HG03097 (cell line): ENCODE measurements around the gene UST.
A peak's percentile ranks its signal among the peaks of the same experiment; 100 is the strongest.
"Not testable (repeated sequence)": the region's sequence is repeated elsewhere in the genome, so short reads cannot be mapped to it uniquely, and the experiment has no call there.

ENCODE experiments used
- ATAC-seq: cut with Tn5 transposase; IDR thresholded peaks from one replicate; pipeline ENCODE4 v1.9.1; 2021; ENCODE audit not compliant: unreplicated experiment, low FRiP score

Gene UST

DNA sequence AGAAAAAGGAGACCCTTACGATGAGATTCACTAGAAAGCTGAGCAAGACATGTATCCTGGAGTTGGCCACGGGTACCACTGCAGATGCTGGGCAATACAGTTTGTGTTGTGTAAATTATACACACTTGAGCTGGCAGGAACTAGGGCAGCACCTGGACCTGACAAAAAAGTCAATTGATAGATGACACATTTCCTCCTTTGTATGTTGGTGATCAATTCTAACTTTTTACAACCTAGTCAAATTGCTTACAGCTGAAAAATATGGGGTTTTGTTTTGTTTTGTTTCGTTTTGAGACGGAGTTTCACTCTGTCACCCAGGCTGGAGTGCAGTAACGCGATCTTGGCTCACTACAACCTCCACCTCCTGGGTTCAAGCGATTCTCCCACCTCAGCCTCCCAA is 108.9 kb downstream of the UST start:
- ATAC-seq = no peak

DNA sequence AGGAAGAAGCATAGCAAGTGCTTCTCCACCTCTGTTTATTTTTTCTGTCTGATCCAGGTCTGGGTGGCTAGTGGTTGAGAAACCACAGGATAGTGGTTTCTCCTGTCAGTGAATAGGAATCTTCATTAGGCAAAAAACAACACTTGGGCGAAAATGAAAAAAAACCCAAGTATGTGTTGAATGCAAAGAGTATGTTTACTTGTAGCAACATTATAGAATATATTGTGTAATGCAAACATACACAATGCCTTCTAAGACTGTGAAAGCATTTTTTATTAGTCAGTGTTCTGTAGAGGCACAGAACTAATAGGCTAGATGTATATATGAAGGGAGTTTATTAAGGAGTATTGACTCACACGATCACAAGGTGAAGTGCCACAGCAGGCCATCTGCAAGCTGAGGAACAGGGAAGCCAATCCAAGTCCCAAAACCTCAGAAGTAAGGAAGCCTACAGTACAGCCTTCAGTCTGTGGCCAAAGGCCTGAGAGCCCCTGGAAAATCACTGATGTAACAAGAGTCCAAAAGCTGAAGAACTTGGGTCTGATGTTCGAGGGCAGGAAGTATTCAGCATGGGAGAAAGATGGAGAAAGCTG is 111.1 kb downstream of the UST start:
- ATAC-seq = no peak

DNA sequence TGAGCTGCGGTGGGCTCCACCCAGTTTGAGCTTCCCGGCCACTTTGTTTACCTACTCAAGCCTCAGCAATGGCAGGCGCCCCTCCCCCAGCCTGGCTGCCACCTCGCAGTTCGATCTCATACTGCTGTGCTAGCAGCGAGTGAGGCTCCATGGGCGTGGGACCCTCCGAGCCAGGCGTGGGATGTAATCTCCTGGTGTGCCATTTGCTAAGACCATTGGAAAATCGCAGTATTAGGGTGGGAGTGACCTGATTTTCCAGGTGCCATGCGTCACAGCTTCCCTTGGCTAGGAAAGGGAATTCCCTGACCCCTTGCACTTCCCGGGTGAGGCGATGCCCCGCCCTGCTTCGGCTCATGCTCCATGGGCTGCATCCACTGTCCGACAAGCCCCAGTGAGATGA is 117.3 kb downstream of the UST start:
- ATAC-seq = not testable (repeated sequence)

DNA sequence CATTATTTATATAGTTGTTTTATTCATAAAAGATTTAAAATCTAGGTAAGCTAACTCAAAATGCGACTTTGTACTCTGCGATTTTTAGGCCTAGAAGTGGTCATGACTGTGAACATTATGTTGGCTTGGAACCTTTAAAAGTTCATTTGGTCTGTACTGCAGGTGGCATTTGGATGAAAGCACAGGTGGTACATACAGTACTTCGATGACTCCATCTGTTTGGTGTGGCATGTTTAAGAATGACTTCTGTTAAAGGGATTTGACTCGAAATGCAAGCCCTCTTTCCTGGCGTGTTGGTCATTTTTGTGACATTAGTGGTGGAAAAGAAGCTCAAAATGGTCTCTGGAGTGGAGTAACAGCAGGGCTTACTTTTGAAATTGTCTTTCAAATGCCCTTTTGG is 118.1 kb downstream of the UST start:
- ATAC-seq = no peak

DNA sequence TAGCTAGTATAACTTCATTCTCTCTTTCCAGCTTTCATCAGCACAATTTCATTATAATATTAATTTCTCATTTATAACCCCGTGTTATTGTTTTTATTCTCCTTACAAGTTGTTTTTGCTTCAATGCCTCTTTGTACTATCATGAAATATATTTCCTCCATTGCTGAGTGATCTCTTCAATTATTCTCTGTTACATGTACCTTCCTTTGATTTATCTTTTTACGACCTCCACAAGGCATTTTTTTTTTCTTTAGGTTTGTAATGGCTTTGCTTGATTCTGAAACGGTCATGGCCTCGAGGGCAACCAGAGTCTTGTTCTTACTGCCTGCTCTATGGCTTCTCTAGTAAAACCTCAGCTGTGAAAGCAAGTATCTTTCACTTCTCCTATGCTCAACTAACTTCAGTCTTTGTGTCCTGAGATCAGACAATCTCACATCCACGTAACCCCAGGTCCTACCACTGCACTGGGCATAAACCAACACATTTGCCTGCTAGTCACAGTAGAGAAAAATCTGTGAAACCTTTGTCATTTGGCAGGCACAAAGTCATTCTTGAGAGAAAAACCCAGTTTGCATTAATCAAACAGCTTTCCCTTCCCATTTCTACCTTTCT is 119.9 kb downstream of the UST start:
- ATAC-seq = peak; percentile 92

DNA sequence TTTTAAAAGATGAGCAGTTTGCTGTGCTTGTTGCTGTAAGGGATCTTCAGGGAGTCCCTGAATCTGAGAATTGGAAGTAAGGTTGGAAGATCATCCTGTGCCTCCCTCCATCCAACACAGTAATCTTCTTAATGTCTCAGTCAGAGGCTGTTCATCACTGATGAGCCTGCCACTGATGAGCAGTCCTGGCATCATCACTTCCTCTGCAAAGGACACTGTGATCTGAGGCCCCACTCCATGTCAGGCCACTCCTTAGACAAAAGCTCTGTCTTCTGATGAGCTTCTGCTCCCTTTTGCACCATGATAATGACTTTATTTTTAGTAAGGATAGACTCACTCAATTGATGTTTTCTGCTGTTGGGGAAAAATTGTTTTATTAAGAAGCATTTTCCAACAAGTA is 121.0 kb downstream of the UST start:
- ATAC-seq = no peak

DNA sequence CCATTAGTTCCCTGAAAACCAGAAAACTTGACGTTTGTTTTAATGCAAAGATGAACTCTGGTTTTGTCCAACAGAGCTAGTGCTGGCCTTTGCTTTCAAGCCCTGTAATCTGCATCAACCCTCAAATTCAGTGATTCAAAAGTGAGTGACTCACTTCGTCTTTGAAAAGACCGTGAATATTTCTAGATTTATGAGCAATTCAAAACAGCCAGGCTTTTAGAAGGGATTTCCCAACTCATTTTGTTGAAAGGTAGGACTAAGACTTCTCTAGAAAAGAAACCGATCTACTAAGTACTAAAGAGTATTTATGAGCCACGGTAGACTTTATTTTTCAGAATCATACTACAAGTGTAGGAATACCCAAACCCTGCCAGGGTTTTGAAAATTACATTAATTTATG is 121.5 kb downstream of the UST start:
- no peak for ATAC-seq

DNA sequence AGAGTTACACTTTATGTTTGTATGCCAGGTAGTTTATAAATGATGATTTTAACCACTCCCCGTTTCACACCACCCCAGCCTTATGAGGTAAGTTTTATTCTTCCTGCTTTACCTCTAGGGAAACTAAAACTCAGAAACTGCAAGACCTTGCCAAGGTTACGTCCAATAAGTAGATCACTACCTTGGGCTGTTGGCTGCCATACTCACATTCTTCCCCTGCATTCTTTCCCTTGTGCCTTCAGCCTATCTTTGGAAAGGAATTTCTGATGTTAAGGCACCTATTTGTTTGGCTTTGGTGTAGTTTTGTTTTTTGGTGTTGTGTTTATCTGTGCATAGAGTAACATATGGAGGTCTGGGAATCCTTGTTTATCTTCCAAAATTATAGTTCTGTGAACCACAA is 122.1 kb downstream of the UST start:
- ATAC-seq = no peak

DNA sequence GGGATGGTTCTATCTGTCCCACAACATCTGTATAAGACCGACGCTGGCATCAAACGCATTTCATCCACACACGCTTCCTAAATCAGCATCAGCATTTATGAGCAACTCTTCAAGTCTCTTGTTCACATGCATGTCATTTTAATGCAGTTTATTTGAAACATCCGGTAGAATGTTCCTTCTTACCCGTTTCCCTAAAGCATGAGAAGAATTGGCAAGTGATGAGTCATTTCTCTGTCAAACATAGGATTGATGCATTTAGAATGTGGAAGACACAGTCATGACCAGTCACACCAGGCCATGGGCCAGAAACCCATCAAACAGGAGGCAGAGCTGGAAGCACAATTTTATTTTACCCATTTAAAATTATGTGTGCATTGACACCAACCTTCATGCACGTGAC is 122.8 kb downstream of the UST start:
- no peak for ATAC-seq

DNA sequence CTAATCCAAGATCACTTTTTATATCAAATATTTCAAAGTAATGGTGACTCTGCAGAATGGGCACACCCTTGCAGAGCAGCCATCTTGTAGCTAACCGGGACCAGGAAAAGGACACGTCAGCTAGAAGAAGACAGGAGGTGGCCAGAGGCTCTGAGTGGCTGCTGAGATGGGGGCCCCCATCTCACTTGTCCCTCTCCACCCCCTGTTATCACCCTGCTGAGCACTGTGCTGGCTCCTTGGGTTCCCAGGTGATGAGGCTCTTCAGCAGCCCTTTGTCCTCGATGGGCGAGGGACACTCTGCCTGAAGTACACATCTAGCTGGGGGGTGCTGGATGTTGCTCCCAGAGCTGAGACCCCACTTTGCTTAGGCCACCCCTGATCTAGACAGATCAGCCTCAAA is 126.3 kb downstream of the UST start:
- ATAC-seq = no peak

DNA sequence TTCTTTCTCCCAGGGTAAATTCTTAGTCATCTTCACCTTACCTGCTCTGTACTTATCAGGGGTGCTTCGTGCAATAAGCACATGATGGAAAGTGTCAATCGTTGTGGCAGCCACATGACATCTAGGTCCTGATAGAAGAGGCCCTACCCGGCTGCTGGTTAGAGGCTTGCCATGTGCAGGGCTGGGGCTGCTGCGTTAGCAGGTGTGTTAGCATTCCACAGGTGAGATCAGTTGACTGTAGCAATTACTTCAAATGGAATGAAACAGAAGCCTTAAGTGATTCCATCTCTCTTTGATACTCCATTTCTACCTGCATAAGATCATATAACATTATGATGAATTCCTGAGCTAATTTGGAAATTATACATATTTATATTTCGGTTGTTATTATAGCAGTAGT is 127.0 kb downstream of the UST start:
- no peak for ATAC-seq

DNA sequence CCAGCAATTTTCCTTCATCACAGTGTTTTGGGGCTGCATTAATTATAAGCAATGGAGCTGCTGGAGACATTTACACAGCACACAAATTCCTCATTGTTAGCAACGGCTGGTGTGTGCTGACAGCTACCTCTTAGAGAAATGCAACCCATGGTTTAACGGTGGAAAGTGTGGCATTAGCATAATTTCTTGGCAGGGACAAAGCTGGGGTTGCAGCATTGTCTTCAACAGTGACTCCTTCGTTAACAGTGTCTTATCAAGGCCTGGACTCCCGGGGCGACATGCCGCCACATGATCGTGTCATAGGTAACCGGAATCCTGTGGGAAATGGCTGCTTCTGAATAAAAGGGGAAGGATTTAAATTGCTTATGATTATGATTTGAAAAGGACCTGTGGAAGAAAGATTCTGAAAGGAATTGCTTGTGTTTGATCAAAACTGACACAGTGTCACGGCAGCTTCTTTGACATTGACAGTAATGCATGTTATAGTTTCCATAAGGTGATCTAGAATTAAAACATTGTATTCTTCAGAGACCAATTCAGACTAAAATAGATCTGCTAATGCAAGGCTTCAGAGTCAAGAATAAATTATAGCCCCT is 128.0 kb downstream of the UST start:
- ATAC-seq = no peak

DNA sequence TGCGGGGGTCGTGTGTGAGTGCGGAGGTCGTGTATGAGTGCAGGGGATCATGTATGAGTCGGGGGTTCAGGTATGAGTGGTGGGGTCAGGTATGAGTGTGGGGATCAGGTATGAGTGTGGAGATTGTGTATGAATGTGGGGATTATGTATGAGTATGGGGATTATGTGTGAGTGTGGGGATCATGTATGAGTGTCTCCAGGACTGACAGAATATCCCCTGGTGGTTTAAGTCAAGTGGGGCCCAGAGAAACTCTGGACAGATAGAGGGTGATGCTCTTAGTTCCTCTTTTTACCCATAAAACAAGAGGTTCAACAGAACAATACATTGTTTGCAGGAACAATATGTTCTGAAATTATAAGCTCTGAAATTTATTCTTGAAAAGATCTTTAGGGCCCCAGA is 131.9 kb downstream of the UST start:
- ATAC-seq = no peak

DNA sequence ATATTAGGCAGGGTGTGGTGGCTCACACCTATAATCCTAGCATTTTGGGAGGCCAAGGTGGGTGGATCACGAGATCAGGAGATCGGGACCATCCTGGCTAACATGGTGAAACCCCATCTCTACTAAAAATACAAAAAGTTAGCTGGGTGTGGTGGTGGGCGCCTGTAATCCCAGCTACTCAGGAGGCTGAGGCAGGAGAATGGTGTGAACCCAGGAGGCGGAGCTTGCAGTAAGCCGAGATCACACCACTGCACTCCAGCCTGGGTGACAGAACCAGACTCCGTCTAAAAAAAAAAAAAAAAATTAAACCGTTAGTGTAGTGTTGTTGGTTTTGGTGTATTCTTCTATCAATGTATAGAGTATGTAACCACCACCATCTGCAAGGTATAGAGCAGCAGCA is 133.9 kb downstream of the UST start:
- not testable (repeated sequence) for ATAC-seq

DNA sequence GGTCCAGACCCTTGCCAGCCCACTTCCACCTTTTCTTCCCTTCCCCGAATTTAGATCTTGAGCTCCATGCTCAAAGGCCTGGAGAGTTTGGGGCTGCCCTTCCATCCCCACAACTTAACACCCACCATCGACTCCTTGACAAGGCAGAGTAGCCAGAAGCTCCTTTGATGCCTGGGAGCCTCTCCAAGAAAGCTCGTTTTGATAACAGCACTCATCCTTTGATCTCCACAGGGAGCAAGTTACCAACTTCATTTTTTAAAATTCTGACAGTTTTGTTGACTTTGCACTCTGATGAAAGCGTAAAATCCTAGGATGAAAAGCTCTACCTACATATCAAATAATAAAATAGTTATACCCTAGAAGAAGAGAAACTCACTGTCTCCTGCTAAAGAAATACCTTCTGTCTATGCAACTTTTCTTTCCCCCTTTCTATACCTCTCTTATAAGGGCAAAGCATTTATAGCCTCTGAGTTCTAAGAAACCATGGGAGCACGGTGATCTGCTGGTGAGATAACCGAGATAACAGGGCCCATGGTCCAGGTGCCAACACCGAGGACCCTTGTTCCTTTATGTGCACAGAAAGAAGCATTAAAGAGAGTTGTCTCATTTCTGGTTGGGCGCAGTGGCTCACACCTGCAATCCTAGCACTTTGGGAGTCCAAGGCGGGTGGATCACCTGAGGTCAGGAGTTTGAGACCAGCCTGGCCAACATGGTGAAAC is 134.9 kb downstream of the UST start:
- ATAC-seq = no peak

DNA sequence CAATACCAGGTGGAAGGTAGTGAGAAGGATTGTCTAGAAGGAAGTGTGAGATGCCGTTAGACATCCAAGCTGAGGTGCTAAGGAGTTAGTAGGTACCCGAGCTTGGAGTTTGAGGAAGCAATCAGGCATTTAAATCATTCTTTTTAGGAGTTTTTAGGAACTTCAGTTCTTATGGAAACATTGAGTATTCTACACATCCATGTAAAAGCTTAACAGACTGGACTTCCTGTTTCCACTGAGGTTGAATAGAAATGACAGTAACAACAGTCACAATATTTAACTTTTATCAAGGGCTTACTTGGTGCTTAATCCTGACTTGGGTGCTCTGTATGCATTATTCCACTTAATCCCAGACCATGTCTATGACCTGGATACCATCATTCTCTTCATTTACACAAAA is 136.4 kb downstream of the UST start:
- no peak for ATAC-seq

DNA sequence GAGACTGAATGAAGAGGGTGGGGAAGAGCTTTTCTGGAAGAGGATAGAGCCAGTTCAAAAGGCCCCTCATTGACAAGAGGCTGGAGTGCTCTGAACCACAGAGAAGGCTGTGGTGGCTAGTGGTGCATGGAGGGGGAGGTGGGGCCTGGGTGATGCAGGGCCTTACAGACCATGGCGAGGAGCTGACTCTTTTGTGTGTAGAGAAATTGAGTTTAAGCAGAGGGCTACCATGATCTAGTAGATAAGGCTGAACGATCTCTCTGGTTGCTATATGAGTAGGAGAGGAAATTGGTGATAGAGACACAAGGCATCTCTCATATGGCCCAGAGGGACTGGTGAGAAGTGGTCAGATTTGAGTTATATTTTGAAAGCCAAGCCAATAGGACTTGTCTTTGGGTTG is 137.6 kb downstream of the UST start:
- no peak for ATAC-seq

DNA sequence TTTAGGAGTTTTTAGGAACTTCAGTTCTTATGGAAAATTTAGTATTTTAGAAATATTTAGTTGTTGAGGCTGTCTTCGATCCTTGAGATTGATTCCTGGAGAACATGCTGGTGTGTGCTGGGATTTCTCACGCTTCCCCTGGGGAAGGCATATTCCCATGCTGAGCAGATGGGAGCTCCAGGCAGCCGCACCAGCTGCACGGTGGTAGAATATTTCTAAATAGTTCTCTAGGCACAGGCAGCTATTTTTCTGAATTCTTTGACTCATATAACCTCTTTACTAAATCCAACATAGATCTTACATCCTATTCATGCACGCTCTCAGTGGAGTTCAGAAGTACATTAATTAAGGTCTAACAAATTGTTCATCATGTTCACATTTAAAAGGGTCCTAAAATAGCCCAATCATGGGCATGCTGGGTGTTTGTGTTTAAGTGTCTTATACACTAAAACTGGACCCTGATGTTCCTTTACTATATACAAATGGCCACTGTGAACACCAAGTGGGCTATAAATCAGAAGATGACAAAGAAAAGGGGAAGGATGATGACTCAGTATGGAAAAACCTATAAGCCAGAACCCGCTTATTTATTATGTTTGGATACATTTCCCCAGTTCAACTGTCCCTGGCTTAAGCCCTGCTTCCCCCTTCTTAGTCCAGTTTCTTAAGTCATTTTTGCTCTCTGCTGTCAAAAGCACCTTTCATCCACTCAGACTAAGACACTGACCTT is 138.5 kb downstream of the UST start:
- ATAC-seq = no peak

DNA sequence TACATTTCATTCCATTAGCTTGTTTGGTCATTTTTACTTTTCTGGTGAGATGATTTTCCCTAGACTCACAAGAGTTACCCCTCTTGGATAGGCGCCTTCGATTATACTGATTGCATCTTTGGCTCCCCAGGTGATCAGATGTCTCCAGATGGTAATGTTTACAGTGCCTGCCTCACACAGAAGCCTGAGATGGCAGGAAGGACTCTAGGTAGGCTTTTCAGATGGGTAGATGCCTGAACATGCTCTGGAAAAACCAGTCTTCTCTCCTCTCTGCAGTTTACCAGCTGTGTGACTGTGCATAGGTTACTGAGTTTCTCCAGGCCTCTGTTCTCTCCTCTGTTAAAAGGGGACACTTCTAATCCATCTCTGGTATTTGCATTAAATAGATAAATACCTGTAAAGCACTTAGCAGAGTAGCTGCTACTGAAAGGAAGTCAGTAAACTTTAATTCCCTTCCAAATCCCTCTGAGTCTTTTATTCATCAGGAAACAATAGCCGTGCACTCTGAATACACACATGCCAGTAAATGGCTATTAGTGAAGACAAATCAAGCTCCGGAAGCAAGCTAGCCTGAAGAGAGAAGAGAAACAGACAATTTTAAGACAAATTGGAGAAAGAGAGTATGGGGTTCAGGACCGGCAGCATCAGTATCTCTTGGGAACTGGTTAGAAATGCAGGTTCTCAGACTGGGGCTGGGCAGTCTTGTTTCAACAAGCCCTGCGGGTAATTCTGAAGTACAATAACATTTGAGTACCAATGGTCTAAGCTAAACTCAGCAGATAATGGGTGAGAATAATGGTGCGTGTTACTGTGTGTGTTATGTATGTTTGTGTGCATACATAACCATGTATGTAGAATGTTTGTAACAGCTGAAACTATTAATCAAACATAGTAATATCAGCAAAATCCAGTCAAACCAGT is 139.4 kb downstream of the UST start:
- ATAC-seq = no peak

DNA sequence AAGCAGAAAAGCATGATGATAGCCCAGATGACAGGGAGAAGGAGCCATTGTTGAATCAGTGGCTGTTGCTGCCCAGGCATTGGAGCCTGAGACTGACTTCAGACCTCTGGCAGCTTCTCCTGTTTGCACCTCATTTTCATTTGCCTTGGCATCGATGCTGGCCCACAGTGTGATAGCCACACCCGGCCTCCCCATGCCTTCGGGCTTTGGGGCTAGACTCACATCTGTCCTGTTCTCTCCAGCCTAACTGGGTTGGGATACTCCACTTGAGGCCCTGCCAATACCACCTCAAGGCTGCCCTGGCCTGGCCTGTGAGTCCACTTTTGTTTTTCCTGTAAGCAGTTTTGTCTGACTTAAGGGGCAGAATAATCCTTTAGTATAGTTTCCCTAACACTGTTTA is 140.4 kb downstream of the UST start:
- no peak for ATAC-seq
